ENCODE measurements around the gene TRIL. TPM values are rescaled to one million over a fixed set of nuclear protein-coding genes. Genes with fewer than 3 reads are reported as not detected.
A peak's percentile ranks its signal among the peaks of the same experiment; 100 is the strongest.

TRIL gene
- total and polyA plus RNA-seq, 10 donors = 0.33 to 10.0 (median 3.9) TPM

GRCh38 chr7:28986765-28987110 is 28.6 kb upstream of the TRIL start:
- intact Hi-C loops (cut with DNase I; ENCODE audit: low total_unique reads) = no loop called here
- peak overlapping the region in 7 of 8 donors; percentile 9 to 63 (median 39) for H3K27ac ChIP-seq
- no peak for DNase-seq
- TF ChIP-seq POLR2A (IDR thresholded peaks at IDR 0.05) (no peak), POLR2AphosphoS5 (IDR thresholded peaks at IDR 0.05) (peak in 1 of 3 donors; percentile 19)
- 15 to 29% (median 20%) methylated on average over 2 of the region's 2 CpGs for WGBS, 5 donors
- H3K36me3 ChIP-seq = no peaks in the 10 kb centered on the region
- no peaks in the 10 kb centered on the region for H3K9me3 ChIP-seq
- H3K4me3 ChIP-seq = no peak overlapping the region
- peaks cover 0 to 6% (median 0%) of the 10 kb centered on the region in 7 donors for H3K27me3 ChIP-seq (replicated peaks in 1 of 7)
- H3K4me1 ChIP-seq = peaks cover 4 to 39% (median 25%) of the 10 kb centered on the region in 6 donors

- H3K9me3 ChIP-seq = no peaks in the 10 kb centered on the region
- peaks cover 4 to 39% (median 25%) of the 10 kb centered on the region in 6 donors for H3K4me1 ChIP-seq
- WGBS, 5 donors = 74 to 89% (median 80%) methylated on average over 11 of the region's 11 CpGs
- H3K27ac ChIP-seq = peak overlapping the region in 6 of 8 donors; percentile 9 to 63 (median 37)
- no peak for DNase-seq
- intact Hi-C loops (cut with DNase I; ENCODE audit: low total_unique reads) = no loop called here
- H3K36me3 ChIP-seq = no peaks in the 10 kb centered on the region
- H3K27me3 ChIP-seq (replicated peaks in 1 of 7) = peaks cover 0 to 6% (median 0%) of the 10 kb centered on the region in 7 donors
- TF ChIP-seq CTCF (IDR thresholded peaks at IDR 0.05 in 8 of 11, conservative IDR thresholded peaks at IDR 0.05 in 3 of 11) = no peak
- TF ChIP-seq POLR2A (IDR thresholded peaks at IDR 0.05) = no peak
- TF ChIP-seq POLR2AphosphoS5 (IDR thresholded peaks at IDR 0.05) = no peak
- H3K4me3 ChIP-seq = no peak overlapping the region
Observed at GRCh38 chr7:28986028-28986764, 28.1 kb upstream of the TRIL start.

- DNase-seq = no peak
- intact Hi-C loops (cut with DNase I; ENCODE audit: low total_unique reads) = no loop called here
- no peaks in the 10 kb centered on the region for H3K9me3 ChIP-seq
- no peaks in the 10 kb centered on the region for H3K36me3 ChIP-seq
- peak overlapping the region in 5 of 8 donors; percentile 20 to 61 (median 51) for H3K27ac ChIP-seq
- H3K27me3 ChIP-seq (replicated peaks in 1 of 7) = peaks cover 0 to 6% (median 0%) of the 10 kb centered on the region in 7 donors
- WGBS, 5 donors = 40 to 60% (median 51%) methylated on average over 4 of the region's 4 CpGs
- TF ChIP-seq CTCF (IDR thresholded peaks at IDR 0.05 in 8 of 11, conservative IDR thresholded peaks at IDR 0.05 in 3 of 11) (no peak), POLR2AphosphoS5 (IDR thresholded peaks at IDR 0.05) (no peak), POLR2A (IDR thresholded peaks at IDR 0.05) (no peak)
- no peak overlapping the region for H3K4me3 ChIP-seq
- peaks cover 4 to 39% (median 25%) of the 10 kb centered on the region in 6 donors for H3K4me1 ChIP-seq
Observed at GRCh38 chr7:28984631-28985030, 26.5 kb upstream of the TRIL start.

- no peak for TF ChIP-seq POLR2AphosphoS5 (IDR thresholded peaks at IDR 0.05)
- no peak for TF ChIP-seq CTCF (IDR thresholded peaks at IDR 0.05 in 8 of 11, conservative IDR thresholded peaks at IDR 0.05 in 3 of 11)
- TF ChIP-seq POLR2A (IDR thresholded peaks at IDR 0.05) = no peak
- peak overlapping the region in 1 of 8 donors; percentile 59 for H3K27ac ChIP-seq
- H3K4me1 ChIP-seq = peaks cover 4 to 39% (median 25%) of the 10 kb centered on the region in 6 donors
- H3K4me3 ChIP-seq = no peak overlapping the region
- no peaks in the 10 kb centered on the region for H3K36me3 ChIP-seq
- no peaks in the 10 kb centered on the region for H3K9me3 ChIP-seq
- DNase-seq = no peak
- peaks cover 0 to 4% (median 0%) of the 10 kb centered on the region in 7 donors for H3K27me3 ChIP-seq (replicated peaks in 1 of 7)
- intact Hi-C loops (cut with DNase I; ENCODE audit: low total_unique reads) = no loop called here
Observed at GRCh38 chr7:28984217-28984616, 26.1 kb upstream of the TRIL start.

Data from spleen (tissue), 11 donors.